ENCODE measurements around the gene OR52N2.

The OR52N2 gene

GRCh38 chr11:5831196-5831829 lies 22.6 kb downstream of the OR52N2 start:
- H3K27me3 ChIP-seq (replicated peaks; ENCODE audit: control insufficient read depth, insufficient read depth, low read length) = peaks cover 4% of the 10 kb centered on the region
- peaks cover 8% of the 10 kb centered on the region for H3K4me1 ChIP-seq (ENCODE audit: control insufficient read depth, insufficient read depth, low read length)
- no peak overlapping the region for H3K4me3 ChIP-seq (ENCODE audit: low read length)
- no peaks in the 10 kb centered on the region for H3K9me3 ChIP-seq (ENCODE audit: control insufficient read depth, low read length)
- no peaks in the 10 kb centered on the region for H3K36me3 ChIP-seq (ENCODE audit: control insufficient read depth, insufficient read depth, low read length, severe bottlenecking)
- no peak overlapping the region for H3K9ac ChIP-seq (ENCODE audit: low read length)
- no peak for DNase-seq (ENCODE audit: low read depth)

- no peaks in the 10 kb centered on the region for H3K36me3 ChIP-seq (ENCODE audit: control insufficient read depth, insufficient read depth, low read length, severe bottlenecking)
- peaks cover 8% of the 10 kb centered on the region for H3K4me1 ChIP-seq (ENCODE audit: control insufficient read depth, insufficient read depth, low read length)
- no peak for DNase-seq (ENCODE audit: low read depth)
- no peak overlapping the region for H3K9ac ChIP-seq (ENCODE audit: low read length)
- no peak overlapping the region for H3K4me3 ChIP-seq (ENCODE audit: low read length)
- peaks cover 4% of the 10 kb centered on the region for H3K27me3 ChIP-seq (replicated peaks; ENCODE audit: control insufficient read depth, insufficient read depth, low read length)
- H3K9me3 ChIP-seq (ENCODE audit: control insufficient read depth, low read length) = no peaks in the 10 kb centered on the region
These were observed 24.7 kb downstream of the OR52N2 start for GRCh38 chr11:5833446-5833845.

DNA sequence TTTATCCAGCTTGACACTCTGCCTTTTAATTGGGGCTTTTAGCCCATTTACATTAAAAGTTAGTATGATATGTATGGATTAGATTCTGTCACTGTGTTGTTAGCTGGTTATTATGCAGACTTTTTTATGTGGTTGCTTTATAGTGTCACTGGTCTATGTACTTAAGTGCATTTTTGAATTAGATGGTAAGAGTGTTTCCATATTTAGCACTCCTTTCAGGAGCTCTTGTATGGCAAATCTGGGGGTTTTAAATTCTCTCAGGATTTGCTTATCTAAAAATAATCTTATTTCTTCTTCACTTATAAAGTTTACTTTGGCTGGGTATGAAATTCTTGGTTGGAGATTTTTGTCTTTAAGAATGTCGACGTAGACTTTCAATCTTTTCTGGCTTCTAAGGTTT lies 29.0 kb downstream of the OR52N2 start:
- Histone ChIP-seq H3K27me3 (replicated peaks; ENCODE audit: control insufficient read depth, insufficient read depth, low read length) (peaks cover 4% of the 10 kb centered on the region), H3K4me1 (ENCODE audit: control insufficient read depth, insufficient read depth, low read length) (no peaks in the 10 kb centered on the region), H3K9me3 (ENCODE audit: control insufficient read depth, low read length) (no peaks in the 10 kb centered on the region), H3K4me3 (ENCODE audit: low read length) (no peak overlapping the region), H3K9ac (ENCODE audit: low read length) (no peak overlapping the region), H3K36me3 (ENCODE audit: control insufficient read depth, insufficient read depth, low read length, severe bottlenecking) (no peaks in the 10 kb centered on the region)
- no peak for DNase-seq (ENCODE audit: low read depth)

DNA sequence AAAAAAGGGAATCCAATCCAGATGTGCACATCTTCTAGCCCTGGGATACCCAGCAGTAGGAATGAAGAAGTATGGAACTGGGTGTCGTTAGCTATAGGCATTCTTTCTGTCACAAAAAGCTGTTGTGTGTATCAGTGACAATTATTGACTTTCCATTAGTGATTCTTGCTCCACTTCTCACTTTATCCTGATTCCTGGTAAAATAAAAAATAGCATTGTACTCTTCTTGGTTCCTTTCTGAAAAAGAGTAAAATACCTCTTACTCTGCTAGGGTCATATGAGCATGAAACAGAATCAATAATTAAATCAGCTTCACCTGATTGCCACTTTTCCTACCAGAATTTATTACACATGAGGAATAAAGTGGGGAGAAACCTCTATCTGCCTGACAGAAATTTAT lies 33.1 kb downstream of the OR52N2 start, which contains the start of gene OR52E6:
Gene OR52E6 (minus strand): TSS at position 101 of the 400 bp plus-strand sequence. CDS start 0 bp downstream, at position 101.
- no peaks in the 10 kb centered on the region for H3K4me1 ChIP-seq (ENCODE audit: control insufficient read depth, insufficient read depth, low read length)
- H3K4me3 ChIP-seq (ENCODE audit: low read length) = no peak within 1 kb of the TSS
- DNase-seq (ENCODE audit: low read depth) = no peak
- no peak within 1 kb of the TSS for H3K9ac ChIP-seq (ENCODE audit: low read length)
- no peaks in the 10 kb centered on the region for H3K36me3 ChIP-seq (ENCODE audit: control insufficient read depth, insufficient read depth, low read length, severe bottlenecking)
- peaks cover 5% of the 10 kb centered on the region for H3K27me3 ChIP-seq (replicated peaks; ENCODE audit: control insufficient read depth, insufficient read depth, low read length)
- no peaks in the 10 kb centered on the region for H3K9me3 ChIP-seq (ENCODE audit: control insufficient read depth, low read length)

DNA sequence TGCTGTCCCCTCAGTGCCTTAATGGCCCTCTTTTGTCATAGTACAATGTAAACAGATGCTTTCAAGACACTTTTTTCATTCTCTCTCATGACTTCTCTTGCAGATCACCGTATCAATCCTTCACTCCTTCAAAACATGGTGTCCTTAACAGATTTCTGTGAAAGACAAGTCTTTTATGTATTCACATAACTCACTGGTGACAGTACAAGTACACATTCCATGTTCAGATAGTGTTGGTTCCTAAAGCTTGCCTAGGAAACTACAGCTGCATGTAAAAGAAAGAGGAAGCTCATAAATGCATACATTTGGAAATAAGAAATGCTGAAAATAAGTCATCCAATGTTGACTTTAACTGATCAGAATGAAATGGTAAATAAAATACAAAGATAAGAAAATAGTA lies 38.0 kb downstream of the OR52N2 start:
- Histone ChIP-seq H3K9me3 (ENCODE audit: control insufficient read depth, low read length) (peaks cover 1% of the 10 kb centered on the region), H3K4me3 (ENCODE audit: low read length) (no peak overlapping the region), H3K27me3 (replicated peaks; ENCODE audit: control insufficient read depth, insufficient read depth, low read length) (peaks cover 5% of the 10 kb centered on the region), H3K36me3 (ENCODE audit: control insufficient read depth, insufficient read depth, low read length, severe bottlenecking) (no peaks in the 10 kb centered on the region), H3K9ac (ENCODE audit: low read length) (no peak overlapping the region), H3K4me1 (ENCODE audit: control insufficient read depth, insufficient read depth, low read length) (no peaks in the 10 kb centered on the region)
- no peak for DNase-seq (ENCODE audit: low read depth)

GRCh38 chr11:5847711-5848110 lies 39.0 kb downstream of the OR52N2 start:
- DNase-seq (ENCODE audit: low read depth) = no peak
- no peaks in the 10 kb centered on the region for H3K4me1 ChIP-seq (ENCODE audit: control insufficient read depth, insufficient read depth, low read length)
- peaks cover 7% of the 10 kb centered on the region for H3K9me3 ChIP-seq (ENCODE audit: control insufficient read depth, low read length)
- H3K9ac ChIP-seq (ENCODE audit: low read length) = no peak overlapping the region
- no peak overlapping the region for H3K4me3 ChIP-seq (ENCODE audit: low read length)
- peaks cover 5% of the 10 kb centered on the region for H3K27me3 ChIP-seq (replicated peaks; ENCODE audit: control insufficient read depth, insufficient read depth, low read length)
- no peaks in the 10 kb centered on the region for H3K36me3 ChIP-seq (ENCODE audit: control insufficient read depth, insufficient read depth, low read length, severe bottlenecking)

- H3K27me3 ChIP-seq (replicated peaks; ENCODE audit: control insufficient read depth, insufficient read depth, low read length) = no peaks in the 10 kb centered on the region
- H3K36me3 ChIP-seq (ENCODE audit: control insufficient read depth, insufficient read depth, low read length, severe bottlenecking) = no peaks in the 10 kb centered on the region
- DNase-seq (ENCODE audit: low read depth) = no peak
- no peak overlapping the region for H3K4me3 ChIP-seq (ENCODE audit: low read length)
- no peak overlapping the region for H3K9ac ChIP-seq (ENCODE audit: low read length)
- peaks cover 10% of the 10 kb centered on the region for H3K9me3 ChIP-seq (ENCODE audit: control insufficient read depth, low read length)
- no peaks in the 10 kb centered on the region for H3K4me1 ChIP-seq (ENCODE audit: control insufficient read depth, insufficient read depth, low read length)
These were observed 42.3 kb downstream of the OR52N2 start for GRCh38 chr11:5851002-5851401.

GRCh38 chr11:5857590-5857989 lies 48.9 kb downstream of the OR52N2 start, which contains the start of gene OR52E8:
Gene OR52E8, minus strand, starts transcription at chr11:5857690. Its CDS starts 0 bp downstream, at chr11:5857690.
- no peak within 1 kb of the TSS for H3K9ac ChIP-seq (ENCODE audit: low read length)
- peaks cover 3% of the 10 kb centered on the region for H3K9me3 ChIP-seq (ENCODE audit: control insufficient read depth, low read length)
- no peaks in the 10 kb centered on the region for H3K27me3 ChIP-seq (replicated peaks; ENCODE audit: control insufficient read depth, insufficient read depth, low read length)
- DNase-seq (ENCODE audit: low read depth) = no peak
- no peak within 1 kb of the TSS for H3K4me3 ChIP-seq (ENCODE audit: low read length)
- H3K4me1 ChIP-seq (ENCODE audit: control insufficient read depth, insufficient read depth, low read length) = no peaks in the 10 kb centered on the region
- H3K36me3 ChIP-seq (ENCODE audit: control insufficient read depth, insufficient read depth, low read length, severe bottlenecking) = no peaks in the 10 kb centered on the region

DNA sequence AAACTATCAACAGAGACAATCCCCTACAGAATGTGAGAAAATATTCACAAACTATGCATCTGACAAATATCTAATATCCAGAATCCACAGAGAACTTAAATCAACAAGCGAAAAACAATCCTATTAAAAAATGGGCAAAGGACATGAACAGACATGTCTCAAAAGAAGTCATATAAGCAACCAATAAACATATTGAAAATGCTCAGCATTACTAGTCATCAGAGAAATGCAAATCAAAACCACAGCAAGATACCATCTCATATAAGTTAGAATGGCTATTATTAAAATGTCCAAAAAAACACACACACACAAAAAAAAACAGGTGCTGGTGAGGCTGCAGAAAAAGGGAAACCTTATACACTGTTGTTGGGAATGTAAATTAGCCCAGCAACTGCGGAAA lies 57.1 kb downstream of the OR52N2 start:
- Histone ChIP-seq H3K9ac (ENCODE audit: low read length) (no peak overlapping the region), H3K4me1 (ENCODE audit: control insufficient read depth, insufficient read depth, low read length) (no peaks in the 10 kb centered on the region), H3K27me3 (replicated peaks; ENCODE audit: control insufficient read depth, insufficient read depth, low read length) (no peaks in the 10 kb centered on the region), H3K36me3 (ENCODE audit: control insufficient read depth, insufficient read depth, low read length, severe bottlenecking) (no peaks in the 10 kb centered on the region), H3K9me3 (ENCODE audit: control insufficient read depth, low read length) (peaks cover 2% of the 10 kb centered on the region), H3K4me3 (ENCODE audit: low read length) (no peak overlapping the region)
- no peak for DNase-seq (ENCODE audit: low read depth)
